A673 (cell line): ENCODE results near the gene METTL16. TPM values are rescaled to one million over a fixed set of nuclear protein-coding genes. Genes with fewer than 3 reads are reported as not detected.
A peak's percentile ranks its signal among the peaks of the same experiment; 100 is the strongest.

ENCODE experiments used
- BruUV-seq: library from RNA; stranded (reverse); fragments of 400-500 nt; replicated peaks from 2 replicates; lab custom pipeline; 2021; lab: Mats Ljungman, UMichigan
- CTCF ChIA-PET: fragments of 300-600 bp; sonication (Branson Sonifier 250); formaldehyde crosslinking; loops from one replicate; lab custom pipeline; 2022; ENCODE audit warnings: antibody characterized with exemption; lab: Charles Lee
- POLR2A ChIA-PET: fragments of 300-600 bp; sonication (Branson Sonifier 250); formaldehyde crosslinking; loops from one replicate; lab custom pipeline; 2022; ENCODE audit warnings: antibody characterized with exemption; ENCODE audit not compliant: low non-redundant PET; lab: Charles Lee
- DNase-seq: peaks from one replicate; pipeline ENCODE4 v3.0.0-alpha.2; 2015; ENCODE audit warnings: low spot score
- H3K27ac ChIP-seq: fragments of 200-600 bp; sonication (generic); 2 replicates; pipeline ENCODE4 v1.5.1; 2016; ENCODE audit warnings: mixed run types, low read depth, mild to moderate bottlenecking, mixed read lengths, antibody characterized with exemption, low read length; ENCODE audit not compliant: poor library complexity, severe bottlenecking
- H3K27me3 ChIP-seq: fragments of 200-600 bp; sonication (generic); replicated peaks from 2 replicates; pipeline ENCODE4 v1.6.1; 2017; ENCODE audit warnings: mixed run types, low read depth, mild to moderate bottlenecking, mixed read lengths, antibody characterized with exemption, low read length; ENCODE audit not compliant: insufficient read depth, poor library complexity
- H3K36me3 ChIP-seq: fragments of 200-600 bp; sonication (generic); 2 replicates; pipeline ENCODE4 v1.6.1; 2016; ENCODE audit warnings: mixed run types, mild to moderate bottlenecking, mixed read lengths, antibody characterized with exemption, low read length; ENCODE audit not compliant: insufficient read depth, poor library complexity, severe bottlenecking
- H3K4me1 ChIP-seq: fragments of 200-600 bp; sonication (generic); 2 replicates; pipeline ENCODE4 v1.6.1; 2017; ENCODE audit warnings: mixed run types, mild to moderate bottlenecking, mixed read lengths, antibody characterized with exemption, low read length; ENCODE audit not compliant: insufficient read depth, poor library complexity, severe bottlenecking
- H3K4me3 ChIP-seq: fragments of 200-600 bp; sonication (generic); 2 replicates; pipeline ENCODE4 v1.5.1; 2016; ENCODE audit warnings: low read depth, mixed run types, mild to moderate bottlenecking, mixed read lengths, low read length; ENCODE audit not compliant: poor library complexity, severe bottlenecking
- H3K9me3 ChIP-seq: fragments of 200-600 bp; sonication (generic); 2 replicates; pipeline ENCODE4 v1.6.1; 2016; ENCODE audit warnings: mixed run types, low read depth, mild to moderate bottlenecking, mixed read lengths, antibody characterized with exemption, low read length; ENCODE audit not compliant: poor library complexity, severe bottlenecking
- EZH2 ChIP-seq: fragments of 200-600 bp; sonication (generic); IDR thresholded peaks from 2 replicates; pipeline ENCODE4 v1.6.1; 2017; ENCODE audit warnings: borderline replicate concordance, low read depth, mild to moderate bottlenecking, mixed read lengths, antibody characterized with exemption, low read length; ENCODE audit not compliant: poor library complexity, severe bottlenecking
- intact Hi-C: fragments of 100-400 bp; cut with micrococcal nuclease; formaldehyde crosslinking; loops from one replicate; pipeline ENCODE4 v1.10.0; 2022; ENCODE audit not compliant: unreplicated experiment
- total RNA-seq: library from RNA; stranded (reverse); gene quantifications from 2 replicates; pipeline ENCODE4 v1.2.3, GENCODE V29; 2021
- TF ChIP-seq, protein P1 (sequence below): fragments of 300-800, 200-600 bp; sonication (generic); conservative IDR thresholded peaks from 2 replicates; pipeline ENCODE4 v1.5.1; 2017; ENCODE audit warnings: low read depth, mild to moderate bottlenecking, antibody characterized with exemption, low read length, moderate library complexity, mixed read lengths

Gene METTL16
- total RNA-seq, 1 experiment from 2014 or later = 50.8 TPM

DNA sequence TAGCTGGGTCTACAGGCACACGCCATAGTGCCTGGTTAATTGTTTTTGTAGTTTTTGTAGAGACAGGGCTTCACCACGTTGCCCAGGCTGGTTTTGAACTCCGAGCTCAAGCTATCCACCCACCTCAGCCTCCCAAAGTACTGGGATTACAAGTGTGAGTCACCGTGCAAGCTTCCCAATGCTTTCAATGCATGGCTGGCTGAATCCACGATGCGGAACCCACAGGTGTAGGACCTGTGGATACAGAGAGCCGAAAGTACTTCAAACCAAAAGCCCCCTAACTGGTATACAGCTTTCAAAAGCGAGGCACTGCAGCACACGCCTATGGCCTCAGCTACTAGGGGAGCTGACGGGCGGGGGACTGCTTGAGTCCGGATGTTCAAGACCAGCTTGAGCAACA is 44.8 kb downstream of the METTL16 start:
- ChIA-PET CTCF (no interaction called here), POLR2A (no interaction called here)
- Histone ChIP-seq H3K9me3 (no peaks in the 10 kb centered on the region), H3K27me3 (no peaks in the 10 kb centered on the region), H3K27ac (no peak overlapping the region), H3K4me1 (no peaks in the 10 kb centered on the region), H3K36me3 (peaks cover 49% of the 10 kb centered on the region), H3K4me3 (no peak overlapping the region)
- DNase-seq = no peak
- intact Hi-C loops = no loop called here
- BruUV-seq = no TSS peak
- no peak for TF ChIP-seq EZH2
- TF ChIP-seq, protein P1, sequence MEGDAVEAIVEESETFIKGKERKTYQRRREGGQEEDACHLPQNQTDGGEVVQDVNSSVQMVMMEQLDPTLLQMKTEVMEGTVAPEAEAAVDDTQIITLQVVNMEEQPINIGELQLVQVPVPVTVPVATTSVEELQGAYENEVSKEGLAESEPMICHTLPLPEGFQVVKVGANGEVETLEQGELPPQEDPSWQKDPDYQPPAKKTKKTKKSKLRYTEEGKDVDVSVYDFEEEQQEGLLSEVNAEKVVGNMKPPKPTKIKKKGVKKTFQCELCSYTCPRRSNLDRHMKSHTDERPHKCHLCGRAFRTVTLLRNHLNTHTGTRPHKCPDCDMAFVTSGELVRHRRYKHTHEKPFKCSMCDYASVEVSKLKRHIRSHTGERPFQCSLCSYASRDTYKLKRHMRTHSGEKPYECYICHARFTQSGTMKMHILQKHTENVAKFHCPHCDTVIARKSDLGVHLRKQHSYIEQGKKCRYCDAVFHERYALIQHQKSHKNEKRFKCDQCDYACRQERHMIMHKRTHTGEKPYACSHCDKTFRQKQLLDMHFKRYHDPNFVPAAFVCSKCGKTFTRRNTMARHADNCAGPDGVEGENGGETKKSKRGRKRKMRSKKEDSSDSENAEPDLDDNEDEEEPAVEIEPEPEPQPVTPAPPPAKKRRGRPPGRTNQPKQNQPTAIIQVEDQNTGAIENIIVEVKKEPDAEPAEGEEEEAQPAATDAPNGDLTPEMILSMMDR = no peak

DNA sequence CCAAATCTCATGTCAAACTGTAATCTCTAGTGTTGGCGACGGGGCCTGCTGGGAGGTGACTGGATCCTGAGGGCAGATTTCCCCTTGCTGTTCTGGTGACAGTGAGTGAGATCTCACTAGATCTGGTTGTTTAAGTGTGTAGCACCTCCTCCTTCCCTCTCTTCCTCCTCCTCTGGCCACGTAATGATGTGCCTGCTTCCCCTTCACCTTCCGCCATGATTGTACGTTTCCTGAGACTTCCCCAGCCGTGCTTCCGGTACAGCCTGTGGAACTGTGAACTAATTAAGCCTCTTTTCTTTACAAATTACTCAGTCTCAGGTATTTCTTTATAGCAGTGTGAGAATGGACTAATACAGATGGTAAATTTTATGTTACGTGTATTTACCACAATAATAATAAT is 49.2 kb downstream of the METTL16 start:
- Histone ChIP-seq H3K27ac (no peak overlapping the region), H3K9me3 (no peaks in the 10 kb centered on the region), H3K4me1 (no peaks in the 10 kb centered on the region), H3K4me3 (no peak overlapping the region), H3K27me3 (no peaks in the 10 kb centered on the region), H3K36me3 (peaks cover 35% of the 10 kb centered on the region)
- BruUV-seq = TSS peak; percentile 17
- ChIA-PET CTCF (no interaction called here), POLR2A (no interaction called here)
- DNase-seq = no peak
- intact Hi-C loops = no loop called here
- TF ChIP-seq EZH2 = no peak
- TF ChIP-seq, protein P1 = no peak

DNA sequence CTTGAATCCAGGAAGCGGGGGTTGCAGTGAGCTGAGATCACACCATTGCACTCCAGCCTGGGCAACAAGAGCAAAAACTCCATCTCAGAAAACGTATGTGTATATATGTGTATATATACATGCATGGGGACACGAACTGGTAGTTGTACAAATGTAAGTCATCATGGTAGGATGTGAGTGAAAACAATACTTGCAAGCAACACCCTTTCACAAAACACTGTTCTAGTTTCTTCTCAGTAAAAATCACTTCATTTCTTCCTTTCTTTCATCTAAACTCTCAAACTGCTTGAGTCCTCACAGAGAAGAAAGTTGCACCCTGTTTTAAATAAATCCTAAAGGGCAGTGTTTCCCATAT is 51.8 kb downstream of the METTL16 start:
- CTCF ChIA-PET = no interaction called here
- H3K27ac ChIP-seq = no peak overlapping the region
- H3K4me3 ChIP-seq = no peak overlapping the region
- no peaks in the 10 kb centered on the region for H3K27me3 ChIP-seq
- peaks cover 31% of the 10 kb centered on the region for H3K36me3 ChIP-seq
- no TSS peak for BruUV-seq
- no peaks in the 10 kb centered on the region for H3K4me1 ChIP-seq
- DNase-seq = no peak
- no peaks in the 10 kb centered on the region for H3K9me3 ChIP-seq
- POLR2A ChIA-PET = no interaction called here
- intact Hi-C loops = no loop called here
- TF ChIP-seq, protein P1 = no peak
- no peak for TF ChIP-seq EZH2
